Transverse colon (tissue), 4 donors: Measurements from ENCODE around the gene RMI2. TPM values are rescaled to one million over a fixed set of nuclear protein-coding genes. Genes with fewer than 3 reads are reported as not detected.

Experiments
- DNase-seq: peaks from one replicate; pipeline ENCODE4 v3.0.0-alpha.2; 2019
- H3K27ac ChIP-seq, 4 donors: fragments of 200-600 bp; sonication (generic); 2 replicates each; pipeline ENCODE4 v1.5.1; 2016 to 2018; ENCODE audit warnings: inconsistent platforms in 4 of 4
- H3K27me3 ChIP-seq: fragments of 200-600 bp; sonication (generic); 2 replicates; pipeline ENCODE4 v1.5.1; 2017; ENCODE audit warnings: inconsistent platforms
- H3K36me3 ChIP-seq, 4 donors: fragments of 200-600 bp; sonication (generic); 2 replicates each; pipeline ENCODE4 v1.5.1; 2017 to 2019; ENCODE audit warnings: inconsistent platforms in 4 of 4
- H3K4me1 ChIP-seq, 4 donors: fragments of 200-600 bp; sonication (generic); 2 replicates each; pipeline ENCODE4 v1.5.1; 2017 to 2020; ENCODE audit warnings: inconsistent platforms in 4 of 4
- H3K4me3 ChIP-seq, 4 donors: fragments of 200-600 bp; sonication (generic); 1 replicate in 1 of 4; 2 replicates in 3 of 4; pipeline versions ENCODE4 v1.5.1 to v1.6.1; 2017 to 2019; ENCODE audit warnings: inconsistent platforms in 4 of 4
- H3K9me3 ChIP-seq, 2 donors: fragments of 200-600 bp; sonication (generic); 2 replicates each; pipeline ENCODE4 v1.5.1; 2017 to 2019; ENCODE audit warnings: inconsistent platforms in 2 of 2
- CTCF ChIP-seq, 5 experiments: fragments of 200-600 bp in 3 of 5; fragments of 450-650 bp in 2 of 5; sonication (generic) in 3 of 5; IDR thresholded peaks; 1 replicate in 2 of 5; 2 replicates in 3 of 5; pipeline ENCODE4 v1.5.1; 2016 to 2017; ENCODE audit warnings: antibody characterized with exemption in 5 of 5, inconsistent platforms in 3 of 5, mild to moderate bottlenecking in 2 of 5, moderate library complexity in 1 of 5
- EP300 ChIP-seq: sonication (generic); formaldehyde crosslinking; IDR thresholded peaks from one replicate; pipeline ENCODE4 v1.6.1; 2017; ENCODE audit warnings: antibody characterized with exemption, low read depth
- POLR2A ChIP-seq: fragments of 450-650 bp; IDR thresholded peaks from one replicate; pipeline ENCODE4 v1.6.1; 2016; ENCODE audit warnings: antibody characterized with exemption, mild to moderate bottlenecking, moderate library complexity
- POLR2AphosphoS5 ChIP-seq, 3 donors: sonication (generic); formaldehyde crosslinking; IDR thresholded peaks; one replicate each; pipeline ENCODE4 v1.6.1; 2016; ENCODE audit warnings: antibody characterized with exemption in 3 of 3
- WGBS, 2 donors: methylation state at CpG; one replicate each; pipeline ENCODE4 v1.1.5; 2018; ENCODE audit warnings: low coverage in 1 of 2; 5-methylcytosine and 5-hydroxymethylcytosine counted together
- in situ Hi-C, 4 donors: fragments of 200-750 bp; cut with MboI; loops; one replicate each; pipeline versions ENCODE4 v1.15.0 to v1.15.1; 2017; ENCODE audit warnings: low sequenced_read_pairs in 3 of 4, low pct_ligation_motif_present in 1 of 4, low pct_unique_long_range_greater_than_20kb in 1 of 4
- intact Hi-C: fragments of 100-400 bp; cut with DNase I; formaldehyde crosslinking; loops from one replicate; pipeline ENCODE4 v1.15.1; 2023; ENCODE audit warnings: low total_unique reads
- total RNA-seq, 4 donors: library from RNA; depleted of rRNA; stranded (reverse); fragments of >200 nt; gene quantifications; one replicate each; pipeline ENCODE4 v1.1.0, GENCODE V29; 2016

RMI2 gene
- total RNA-seq, 4 donors from 2014 or later: 2.3 to 2.9 TPM; not detected in 2

- no peak for DNase-seq
- Histone ChIP-seq H3K9me3 (no peaks in the 10 kb centered on the region), H3K4me3 (no peak overlapping the region), H3K4me1 (peaks cover 1 to 11% (median 5%) of the 10 kb centered on the region in 4 donors), H3K27me3 (no peaks in the 10 kb centered on the region), H3K27ac (no peak overlapping the region), H3K36me3 (no peaks in the 10 kb centered on the region)
- in situ Hi-C loops (no loop called here), intact Hi-C loops (no loop called here)
- TF ChIP-seq EP300 (no peak), POLR2A (no peak), POLR2AphosphoS5 (IDR thresholded peaks at IDR 0.05) (no peak), CTCF (IDR thresholded peaks at IDR 0.05) (no peak)
- WGBS, 2 donors: 87 to 100% methylated on average over 3 to 11 of the region's 11 CpGs
Observed at GRCh38 chr16:11323551-11324336, 21.5 kb upstream of the RMI2 start.

GRCh38 chr16:11325404-11326083, 19.7 kb upstream of the RMI2 start:
- TF ChIP-seq CTCF (IDR thresholded peaks at IDR 0.05) (no peak), POLR2A (no peak), POLR2AphosphoS5 (IDR thresholded peaks at IDR 0.05) (no peak), EP300 (no peak)
- DNase-seq: no peak
- H3K4me1 ChIP-seq: peaks cover 2 to 20% (median 7%) of the 10 kb centered on the region in 4 donors
- H3K27me3 ChIP-seq: no peaks in the 10 kb centered on the region
- intact Hi-C loops: no loop called here
- H3K4me3 ChIP-seq: no peak overlapping the region
- in situ Hi-C loops: no loop called here
- H3K9me3 ChIP-seq: no peaks in the 10 kb centered on the region
- 75 to 90% methylated on average over 2 to 9 of the region's 10 CpGs for WGBS, 2 donors
- no peak overlapping the region for H3K27ac ChIP-seq
- no peaks in the 10 kb centered on the region for H3K36me3 ChIP-seq

- intact Hi-C loops (no loop called here), in situ Hi-C loops (no loop called here)
- no peak for DNase-seq
- Histone ChIP-seq H3K9me3 (no peaks in the 10 kb centered on the region), H3K4me3 (no peak overlapping the region), H3K36me3 (no peaks in the 10 kb centered on the region), H3K4me1 (peaks cover 2 to 20% (median 7%) of the 10 kb centered on the region in 4 donors), H3K27ac (no peak overlapping the region), H3K27me3 (no peaks in the 10 kb centered on the region)
- TF ChIP-seq EP300 (no peak), POLR2AphosphoS5 (IDR thresholded peaks at IDR 0.05) (no peak)
- WGBS, 2 donors: 80 to 82% methylated on average over 2 to 9 of the region's 9 CpGs
Observed at GRCh38 chr16:11326084-11326736, 19.0 kb upstream of the RMI2 start.

- H3K4me3 ChIP-seq: no peak overlapping the region
- no peak for DNase-seq
- peak overlapping the region in 3 of 4 donors; percentile 62 to 75 (median 63) for H3K27ac ChIP-seq
- H3K4me1 ChIP-seq: peaks cover 2 to 20% (median 7%) of the 10 kb centered on the region in 4 donors
- no peaks in the 10 kb centered on the region for H3K9me3 ChIP-seq
- H3K27me3 ChIP-seq: no peaks in the 10 kb centered on the region
- in situ Hi-C loops: no loop called here
- TF ChIP-seq CTCF (IDR thresholded peaks at IDR 0.05) (no peak), POLR2AphosphoS5 (IDR thresholded peaks at IDR 0.05) (no peak), EP300 (no peak), POLR2A (no peak)
- H3K36me3 ChIP-seq: no peaks in the 10 kb centered on the region
- intact Hi-C loops: no loop called here
- 84 to 100% methylated on average over 1 to 9 of the region's 9 CpGs for WGBS, 2 donors
Observed at GRCh38 chr16:11326737-11327276, 18.5 kb upstream of the RMI2 start.
